ENCODE results near the gene STRN.
A peak's percentile ranks its signal among the peaks of the same experiment; 100 is the strongest.

STRN gene

GRCh38 chr2:36919041-36919837, 47.1 kb downstream of the STRN start:
- H3K9me3 Mint-ChIP-seq, result no peaks in the 10 kb centered on the region
- no peak overlapping the region for H3K27ac Mint-ChIP-seq
- no peaks in the 10 kb centered on the region for H3K27me3 Mint-ChIP-seq (ENCODE audit: low read depth)
- peaks cover 10% of the 10 kb centered on the region for H3K36me3 Mint-ChIP-seq (ENCODE audit: low read depth)
- TF ChIP-seq, protein P1, sequence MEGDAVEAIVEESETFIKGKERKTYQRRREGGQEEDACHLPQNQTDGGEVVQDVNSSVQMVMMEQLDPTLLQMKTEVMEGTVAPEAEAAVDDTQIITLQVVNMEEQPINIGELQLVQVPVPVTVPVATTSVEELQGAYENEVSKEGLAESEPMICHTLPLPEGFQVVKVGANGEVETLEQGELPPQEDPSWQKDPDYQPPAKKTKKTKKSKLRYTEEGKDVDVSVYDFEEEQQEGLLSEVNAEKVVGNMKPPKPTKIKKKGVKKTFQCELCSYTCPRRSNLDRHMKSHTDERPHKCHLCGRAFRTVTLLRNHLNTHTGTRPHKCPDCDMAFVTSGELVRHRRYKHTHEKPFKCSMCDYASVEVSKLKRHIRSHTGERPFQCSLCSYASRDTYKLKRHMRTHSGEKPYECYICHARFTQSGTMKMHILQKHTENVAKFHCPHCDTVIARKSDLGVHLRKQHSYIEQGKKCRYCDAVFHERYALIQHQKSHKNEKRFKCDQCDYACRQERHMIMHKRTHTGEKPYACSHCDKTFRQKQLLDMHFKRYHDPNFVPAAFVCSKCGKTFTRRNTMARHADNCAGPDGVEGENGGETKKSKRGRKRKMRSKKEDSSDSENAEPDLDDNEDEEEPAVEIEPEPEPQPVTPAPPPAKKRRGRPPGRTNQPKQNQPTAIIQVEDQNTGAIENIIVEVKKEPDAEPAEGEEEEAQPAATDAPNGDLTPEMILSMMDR (IDR thresholded peaks at IDR 0.05; ENCODE audit: unreplicated experiment in 3 of 3), result no peak
- H3K4me1 Mint-ChIP-seq, result peaks cover 5% of the 10 kb centered on the region
- H3K4me3 Mint-ChIP-seq, result no peak overlapping the region

DNA sequence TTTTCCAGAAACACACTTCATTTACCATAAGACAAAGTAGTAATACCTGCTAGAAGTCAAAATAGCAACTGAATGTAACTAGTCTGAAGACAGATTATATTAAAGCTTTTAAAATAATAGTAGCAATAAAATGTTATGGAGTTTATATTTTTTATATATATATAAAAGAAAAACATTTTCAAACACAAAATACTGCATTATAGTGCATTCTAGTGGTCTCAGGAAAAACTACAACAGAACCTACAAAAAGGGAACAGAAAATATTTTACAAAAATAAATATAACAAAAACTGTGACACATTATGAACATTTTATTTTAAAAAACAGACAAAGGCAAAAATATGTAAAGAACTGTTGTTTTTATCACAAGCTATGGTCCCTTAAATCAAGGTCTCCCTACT, 48.0 kb downstream of the STRN start:
- peaks cover 4% of the 10 kb centered on the region for H3K36me3 Mint-ChIP-seq (ENCODE audit: low read depth)
- H3K9me3 Mint-ChIP-seq, result no peaks in the 10 kb centered on the region
- peaks cover 5% of the 10 kb centered on the region for H3K4me1 Mint-ChIP-seq
- H3K4me3 Mint-ChIP-seq, result no peak overlapping the region
- H3K27me3 Mint-ChIP-seq (ENCODE audit: low read depth), result no peaks in the 10 kb centered on the region
- TF ChIP-seq, protein P1 (IDR thresholded peaks at IDR 0.05; ENCODE audit: unreplicated experiment in 3 of 3), result peak in 2 of 3 experiments; percentile 46 to 56
- no peak overlapping the region for H3K27ac Mint-ChIP-seq

DNA sequence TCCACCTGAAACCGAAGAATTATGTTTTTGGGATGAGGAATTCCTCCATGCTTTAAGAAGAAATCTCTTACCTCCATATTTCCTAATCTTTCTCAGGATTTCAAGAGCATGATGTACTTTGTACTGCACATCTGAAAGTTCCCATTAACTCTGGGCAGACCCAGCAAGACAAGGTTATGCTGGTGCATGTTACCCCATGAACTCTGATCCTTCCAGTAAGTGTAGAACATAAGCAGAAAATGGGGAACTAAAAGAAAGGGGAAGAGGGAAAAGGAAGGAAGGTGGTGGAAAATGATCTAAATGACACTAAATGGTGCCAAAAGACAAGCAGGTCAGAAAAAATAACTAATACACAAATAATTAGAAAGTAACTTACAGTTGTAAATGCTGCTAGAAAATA, 50.7 kb downstream of the STRN start:
- H3K36me3 Mint-ChIP-seq (ENCODE audit: low read depth), result no peaks in the 10 kb centered on the region
- H3K27me3 Mint-ChIP-seq (ENCODE audit: low read depth), result no peaks in the 10 kb centered on the region
- H3K4me1 Mint-ChIP-seq, result peaks cover 5% of the 10 kb centered on the region
- no peak overlapping the region for H3K4me3 Mint-ChIP-seq
- TF ChIP-seq, protein P1 (IDR thresholded peaks at IDR 0.05; ENCODE audit: unreplicated experiment in 3 of 3), result no peak
- H3K27ac Mint-ChIP-seq, result no peak overlapping the region
- H3K9me3 Mint-ChIP-seq, result no peaks in the 10 kb centered on the region

DNA sequence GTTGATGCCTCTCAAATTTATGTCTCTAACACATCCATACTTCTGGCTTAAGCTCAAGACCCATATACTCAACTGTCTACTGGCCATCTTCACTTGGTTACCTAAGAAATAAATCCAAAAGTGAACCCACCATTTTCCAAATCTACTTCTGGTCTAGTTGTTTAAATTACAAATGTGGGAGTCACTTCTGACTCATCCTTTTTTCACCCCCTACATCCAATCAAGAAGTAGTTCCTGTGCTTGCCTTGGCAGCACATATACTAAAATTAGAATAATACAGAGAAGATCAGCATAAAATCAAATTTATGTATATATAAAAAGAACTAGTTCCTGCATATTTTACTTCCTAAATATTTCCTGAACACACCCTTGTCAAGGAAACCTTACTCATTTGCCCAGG, 53.6 kb downstream of the STRN start:
- TF ChIP-seq, protein P1 (IDR thresholded peaks at IDR 0.05; ENCODE audit: unreplicated experiment in 3 of 3), result no peak
- H3K9me3 Mint-ChIP-seq, result no peaks in the 10 kb centered on the region
- H3K27me3 Mint-ChIP-seq (ENCODE audit: low read depth), result no peaks in the 10 kb centered on the region
- H3K4me1 Mint-ChIP-seq, result no peaks in the 10 kb centered on the region
- H3K36me3 Mint-ChIP-seq (ENCODE audit: low read depth), result peaks cover 5% of the 10 kb centered on the region
- no peak overlapping the region for H3K27ac Mint-ChIP-seq
- no peak overlapping the region for H3K4me3 Mint-ChIP-seq

DNA sequence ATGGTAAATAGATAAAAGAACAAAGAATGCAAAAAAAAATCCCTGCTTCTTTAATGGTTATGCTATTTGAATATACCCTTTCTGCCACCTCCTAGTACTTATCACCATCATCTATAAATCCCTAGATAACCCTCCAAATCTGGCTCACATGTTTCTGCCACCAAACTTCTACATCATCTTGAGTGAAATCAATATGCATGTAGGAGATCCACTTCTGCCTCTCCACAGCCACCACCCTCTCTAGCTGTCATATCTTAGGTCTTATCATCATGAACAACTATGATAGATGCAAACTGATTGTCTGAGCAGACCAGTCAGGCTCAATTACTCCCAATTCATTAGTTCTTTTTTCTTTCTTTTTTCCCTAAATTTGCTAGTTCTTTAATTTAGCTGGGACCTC, 55.3 kb downstream of the STRN start:
- no peak overlapping the region for H3K4me3 Mint-ChIP-seq
- H3K27ac Mint-ChIP-seq, result no peak overlapping the region
- H3K4me1 Mint-ChIP-seq, result no peaks in the 10 kb centered on the region
- H3K9me3 Mint-ChIP-seq, result no peaks in the 10 kb centered on the region
- TF ChIP-seq, protein P1 (IDR thresholded peaks at IDR 0.05; ENCODE audit: unreplicated experiment in 3 of 3), result no peak
- peaks cover 5% of the 10 kb centered on the region for H3K36me3 Mint-ChIP-seq (ENCODE audit: low read depth)
- no peaks in the 10 kb centered on the region for H3K27me3 Mint-ChIP-seq (ENCODE audit: low read depth)

DNA sequence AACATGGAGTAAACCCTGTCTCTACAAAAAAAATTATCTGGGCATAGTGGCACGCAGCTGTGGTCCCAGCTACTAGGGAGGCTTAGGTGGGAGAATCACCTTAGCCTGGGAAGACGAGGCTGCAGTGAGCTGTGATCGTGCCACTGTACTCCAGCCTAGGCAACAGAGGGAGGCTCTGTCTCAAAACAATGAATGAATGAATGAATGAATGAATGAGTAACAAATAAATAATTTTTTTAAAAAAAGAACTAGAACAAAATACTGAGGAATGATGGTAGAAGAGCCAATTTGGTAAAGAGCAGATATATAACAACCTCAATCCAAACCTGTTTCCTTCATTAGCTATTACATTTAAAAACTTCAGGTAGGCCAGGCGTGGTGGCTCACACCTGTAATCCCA, 60.1 kb downstream of the STRN start:
- Mint-ChIP-seq H3K9me3 (no peaks in the 10 kb centered on the region), H3K27ac (no peak overlapping the region), H3K36me3 (ENCODE audit: low read depth) (peaks cover 5% of the 10 kb centered on the region), H3K4me3 (no peak overlapping the region), H3K27me3 (ENCODE audit: low read depth) (no peaks in the 10 kb centered on the region), H3K4me1 (no peaks in the 10 kb centered on the region)
- TF ChIP-seq, protein P1 (IDR thresholded peaks at IDR 0.05; ENCODE audit: unreplicated experiment in 3 of 3), result no peak
